CD4-positive, alpha-beta T cell (primary cell): ENCODE measurements around the gene ZMYND10. TPM values are rescaled to one million over a fixed set of nuclear protein-coding genes. Genes with fewer than 3 reads are reported as not detected.

Experiments used
- ATAC-seq: fragments of 200-7000 bp; cut with Tn5 transposase; one replicate; pipeline ENCODE4 v1.10.0; 2022; ENCODE audit warnings: mild to moderate bottlenecking; ENCODE audit not compliant: poor library complexity
- CTCF ChIA-PET: fragments of 350-600 bp; sonication (Branson Sonifier 250); formaldehyde crosslinking; loops from one replicate; lab custom pipeline; 2021; ENCODE audit warnings: antibody characterized with exemption, inconsistent platforms; lab: Charles Lee
- POLR2A ChIA-PET: fragments of 350-600 bp; sonication (Branson Sonifier 250); formaldehyde crosslinking; loops from one replicate; lab custom pipeline; 2021; ENCODE audit warnings: antibody characterized with exemption, inconsistent platforms; lab: Charles Lee
- DNase-seq, 14 experiments: peaks; one replicate each; pipeline ENCODE4 v3.0.0-alpha.2; 2013 to 2020; ENCODE audit warnings: mixed read lengths in 2 of 14
- H3K27ac ChIP-seq, 2 donors: one replicate each; pipeline versions ENCODE4 v1.5.1 to v1.7.0; 2013; ENCODE audit warnings: low read length in 2 of 2, low read depth in 1 of 2, mild to moderate bottlenecking in 1 of 2
- H3K27me3 ChIP-seq, 2 experiments: 1 replicate in 1 of 2; 2 replicates in 1 of 2; pipeline versions ENCODE4 v1.6.1 to v1.7.0; 2013; ENCODE audit warnings: low read length in 2 of 2, control low read depth in 1 of 2, mild to moderate bottlenecking in 1 of 2, moderate library complexity in 1 of 2; ENCODE audit not compliant: insufficient read depth in 2 of 2, control insufficient read depth in 1 of 2
- H3K36me3 ChIP-seq: one replicate; pipeline ENCODE4 v1.6.1; 2013; ENCODE audit warnings: low read length, control low read depth; ENCODE audit not compliant: insufficient read depth
- H3K4me1 ChIP-seq: one replicate; pipeline ENCODE4 v1.6.1; 2013; ENCODE audit warnings: low read length, control low read depth; ENCODE audit not compliant: insufficient read depth
- H3K4me3 ChIP-seq: one replicate; pipeline ENCODE4 v1.5.1; 2013; ENCODE audit warnings: mild to moderate bottlenecking, low read length, moderate library complexity
- H3K9me3 ChIP-seq, 2 experiments: 1 replicate in 1 of 2; 2 replicates in 1 of 2; pipeline versions ENCODE4 v1.6.1 to v1.7.0; 2013; ENCODE audit warnings: low read length in 2 of 2, mild to moderate bottlenecking in 2 of 2, control low read depth in 1 of 2, moderate library complexity in 1 of 2; ENCODE audit not compliant: control insufficient read depth in 1 of 2, insufficient read depth in 1 of 2
- H3K27ac Mint-ChIP-seq: one replicate; pipeline ENCODE4 v1.8.0; 2020; ENCODE audit warnings: mixed read lengths
- H3K27me3 Mint-ChIP-seq: one replicate; pipeline ENCODE4 v1.8.0; 2021; ENCODE audit warnings: mixed read lengths
- H3K36me3 Mint-ChIP-seq: one replicate; pipeline ENCODE4 v1.8.0; 2021; ENCODE audit warnings: low read depth, mixed read lengths
- H3K4me1 Mint-ChIP-seq: one replicate; pipeline ENCODE4 v1.8.0; 2021; ENCODE audit warnings: low read depth, mixed read lengths
- H3K4me3 Mint-ChIP-seq: one replicate; pipeline ENCODE4 v1.8.0; 2020; ENCODE audit warnings: mild to moderate bottlenecking, mixed read lengths
- H3K9me3 Mint-ChIP-seq: one replicate; pipeline ENCODE4 v1.8.0; 2020; ENCODE audit warnings: mixed read lengths
- intact Hi-C, 2 experiments: fragments of 100-400 bp; cut with DNase I in 1 of 2; cut with micrococcal nuclease in 1 of 2; formaldehyde crosslinking; loops; one replicate each; pipeline versions ENCODE4 v1.15.1 to v1.9.0; 2023 to 2025; cut with DNase I, micrococcal nuclease
- total RNA-seq, 174 experiments: library from RNA in 2 of 174; stranded (reverse) in 2 of 174; gene quantifications; one replicate each; pipeline ENCODE4 v1.2.3 and lab custom pipeline; 2021 to 2026
- TF ChIP-seq, protein P1 (sequence below): fragments of 200-600 bp; IDR thresholded peaks from one replicate; pipeline ENCODE4 v1.8.0; 2022; ENCODE audit warnings: antibody characterized with exemption, mild to moderate bottlenecking

The ZMYND10 gene
- total RNA-seq, 2 experiments from 2014 or later = 1.7 to 1.8 TPM

DNA sequence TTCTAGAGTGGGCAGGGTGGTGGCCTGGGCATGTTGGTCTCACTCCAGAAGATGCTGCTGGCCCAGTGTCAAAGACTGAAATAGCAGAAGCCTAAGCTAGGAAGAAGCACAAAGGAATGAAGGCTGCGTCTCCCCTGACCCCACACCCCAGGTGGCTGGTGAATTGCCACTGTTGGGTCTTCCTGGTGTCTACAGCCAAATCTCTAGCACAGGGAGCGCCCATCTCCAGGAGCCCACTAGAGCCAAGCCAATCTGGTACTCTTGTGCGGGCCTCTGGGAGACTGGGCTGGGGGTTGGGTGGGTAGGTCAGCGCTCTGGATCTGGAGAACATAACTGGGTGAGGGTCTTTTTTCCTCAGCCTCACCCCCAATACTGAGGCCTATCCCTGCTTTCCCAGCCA, 18.4 kb downstream of the ZMYND10 start:
- DNase-seq = peak in 1 of 14 experiments; percentile 16
- H3K27me3 Mint-ChIP-seq = no peaks in the 10 kb centered on the region

GRCh38 chr3:50326182-50326541, 19.4 kb downstream of the ZMYND10 start:
- TF ChIP-seq, protein P1, sequence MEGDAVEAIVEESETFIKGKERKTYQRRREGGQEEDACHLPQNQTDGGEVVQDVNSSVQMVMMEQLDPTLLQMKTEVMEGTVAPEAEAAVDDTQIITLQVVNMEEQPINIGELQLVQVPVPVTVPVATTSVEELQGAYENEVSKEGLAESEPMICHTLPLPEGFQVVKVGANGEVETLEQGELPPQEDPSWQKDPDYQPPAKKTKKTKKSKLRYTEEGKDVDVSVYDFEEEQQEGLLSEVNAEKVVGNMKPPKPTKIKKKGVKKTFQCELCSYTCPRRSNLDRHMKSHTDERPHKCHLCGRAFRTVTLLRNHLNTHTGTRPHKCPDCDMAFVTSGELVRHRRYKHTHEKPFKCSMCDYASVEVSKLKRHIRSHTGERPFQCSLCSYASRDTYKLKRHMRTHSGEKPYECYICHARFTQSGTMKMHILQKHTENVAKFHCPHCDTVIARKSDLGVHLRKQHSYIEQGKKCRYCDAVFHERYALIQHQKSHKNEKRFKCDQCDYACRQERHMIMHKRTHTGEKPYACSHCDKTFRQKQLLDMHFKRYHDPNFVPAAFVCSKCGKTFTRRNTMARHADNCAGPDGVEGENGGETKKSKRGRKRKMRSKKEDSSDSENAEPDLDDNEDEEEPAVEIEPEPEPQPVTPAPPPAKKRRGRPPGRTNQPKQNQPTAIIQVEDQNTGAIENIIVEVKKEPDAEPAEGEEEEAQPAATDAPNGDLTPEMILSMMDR = no peak
- intact Hi-C loops = no loop called here
- no peak overlapping the region for H3K4me3 ChIP-seq
- no peaks in the 10 kb centered on the region for H3K27me3 ChIP-seq
- DNase-seq (no peak), ATAC-seq (no peak)
- Mint-ChIP-seq H3K4me3 (peak overlapping the region; percentile 97), H3K9me3 (no peaks in the 10 kb centered on the region), H3K27ac (no peak overlapping the region), H3K4me1 (peaks cover 30% of the 10 kb centered on the region), H3K27me3 (no peaks in the 10 kb centered on the region), H3K36me3 (peaks cover 39% of the 10 kb centered on the region)
- ChIA-PET CTCF (no interaction called here), POLR2A (interaction anchor here (4.7 kb wide), 1 partner anchor 11 kb away, joined by 58 read pairs; no protein-coding TSS in a partner anchor)
- peaks cover 30% of the 10 kb centered on the region for H3K36me3 ChIP-seq
- H3K4me1 ChIP-seq = peaks cover 54% of the 10 kb centered on the region
- no peaks in the 10 kb centered on the region for H3K9me3 ChIP-seq
- no peak overlapping the region for H3K27ac ChIP-seq

More for the DNA sequence above, 18.4 kb downstream of the ZMYND10 start:
- Mint-ChIP-seq H3K4me3 (peak overlapping the region; percentile 97), H3K27ac (peak overlapping the region; percentile 92), H3K9me3 (no peaks in the 10 kb centered on the region), H3K4me1 (peaks cover 30% of the 10 kb centered on the region), H3K36me3 (peaks cover 49% of the 10 kb centered on the region)
- TF ChIP-seq, protein P1 = no peak
- Histone ChIP-seq H3K36me3 (peaks cover 40% of the 10 kb centered on the region), H3K4me3 (peak overlapping the region; percentile 90), H3K9me3 (no peaks in the 10 kb centered on the region), H3K27me3 (no peaks in the 10 kb centered on the region), H3K4me1 (peaks cover 46% of the 10 kb centered on the region), H3K27ac (no peak overlapping the region)
- ChIA-PET POLR2A (interaction anchor here (1.0 to 4.7 kb wide), 8 partner anchors 11 to 1854 kb away, joined by 3 to 58 read pairs (median 8); partner anchors contain the start of genes CYB561D2, HYAL3, MANF and NAA80), CTCF (interaction anchor here (1.6 kb wide), 1 partner anchor 10 kb away, joined by 5 read pairs; no protein-coding TSS in a partner anchor)
- intact Hi-C loops = no loop called here
- ATAC-seq = no peak

- TF ChIP-seq, protein P1 = no peak
- Mint-ChIP-seq H3K4me3 (peak overlapping the region; percentile 42), H3K9me3 (no peaks in the 10 kb centered on the region), H3K36me3 (peaks cover 34% of the 10 kb centered on the region), H3K4me1 (peaks cover 32% of the 10 kb centered on the region), H3K27me3 (no peaks in the 10 kb centered on the region), H3K27ac (peak overlapping the region; percentile 54)
- H3K4me1 ChIP-seq = peaks cover 56% of the 10 kb centered on the region
- no peak overlapping the region for H3K27ac ChIP-seq
- POLR2A ChIA-PET = interaction anchor here (4.7 kb wide), 1 partner anchor 12 kb away, joined by 58 read pairs; no protein-coding TSS in a partner anchor
- no peak overlapping the region for H3K4me3 ChIP-seq
- intact Hi-C loops = no loop called here
- no peaks in the 10 kb centered on the region for H3K9me3 ChIP-seq
- CTCF ChIA-PET = interaction anchor here (1.7 to 2.4 kb wide), 3 partner anchors 12 to 34 kb away, joined by 9 to 19 read pairs (median 18); partner anchors contain the start of genes HYAL3, IFRD2 and NAA80
- ATAC-seq = no peak
- peaks cover 25% of the 10 kb centered on the region for H3K36me3 ChIP-seq
- H3K27me3 ChIP-seq = no peaks in the 10 kb centered on the region
- peak in 1 of 14 experiments; percentile 19 for DNase-seq
Measured at GRCh38 chr3:50325497-50326181, 19.9 kb downstream of the ZMYND10 start.
